Stomach (tissue), 4 donors: ENCODE measurements around the gene CLCNKB.

Source experiments
- POLR2A ChIP-seq, 4 donors: fragments of 450-650 bp; IDR thresholded peaks; one replicate each; pipeline ENCODE4 v1.6.1; 2016; ENCODE audit warnings: antibody characterized with exemption in 4 of 4, control low read depth in 2 of 4, mild to moderate bottlenecking in 1 of 4, moderate library complexity in 1 of 4
- TF ChIP-seq, protein P1 (sequence below), 7 experiments: fragments of 450-650 bp in 4 of 7; fragments of 200-600 bp in 3 of 7; sonication (generic) in 3 of 7; IDR thresholded peaks; one replicate each; pipeline ENCODE4 v1.5.1; 2016 to 2019; ENCODE audit warnings: antibody characterized with exemption in 7 of 7, control low read depth in 2 of 7, mild to moderate bottlenecking in 1 of 7

DNA sequence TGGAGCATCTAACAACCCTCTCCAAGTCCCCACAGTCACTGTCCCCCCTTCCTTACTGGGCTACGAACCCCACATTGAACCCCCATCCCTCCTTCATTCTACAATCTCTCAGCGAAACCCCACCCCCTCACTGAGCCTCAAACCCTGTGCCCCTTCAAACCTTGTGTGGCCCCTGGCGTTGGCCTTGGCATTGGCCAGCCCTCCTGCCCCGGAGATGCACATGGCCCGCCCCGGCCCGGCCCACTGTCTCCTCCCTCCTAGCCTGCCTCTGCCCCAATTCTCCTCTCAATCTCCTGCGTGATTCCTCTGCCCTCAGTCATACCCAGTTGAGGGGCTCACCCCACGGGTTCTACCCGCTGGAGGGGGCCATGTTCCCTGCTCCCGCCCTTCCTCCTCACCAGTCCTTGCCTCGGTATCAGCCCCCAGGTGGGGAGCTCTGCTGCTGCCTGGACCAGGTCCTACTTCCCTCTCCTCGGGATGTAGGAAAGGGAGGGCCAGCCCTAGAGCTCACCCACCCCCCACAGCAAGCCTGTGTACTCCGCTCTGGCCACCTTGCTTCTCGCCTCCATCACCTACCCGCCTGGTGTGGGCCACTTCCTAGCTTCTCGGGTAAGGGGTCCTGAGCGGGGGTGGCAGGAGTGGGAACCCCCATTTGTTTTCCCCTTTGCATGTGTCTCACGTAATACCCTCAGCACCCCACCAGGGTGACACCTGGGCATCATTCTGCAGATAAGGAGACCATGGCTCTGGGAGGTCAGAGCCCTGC, 15.2 kb upstream of the CLCNKB start:
- TF ChIP-seq POLR2A (IDR thresholded peaks at IDR 0.05): no peak
- TF ChIP-seq, protein P1, sequence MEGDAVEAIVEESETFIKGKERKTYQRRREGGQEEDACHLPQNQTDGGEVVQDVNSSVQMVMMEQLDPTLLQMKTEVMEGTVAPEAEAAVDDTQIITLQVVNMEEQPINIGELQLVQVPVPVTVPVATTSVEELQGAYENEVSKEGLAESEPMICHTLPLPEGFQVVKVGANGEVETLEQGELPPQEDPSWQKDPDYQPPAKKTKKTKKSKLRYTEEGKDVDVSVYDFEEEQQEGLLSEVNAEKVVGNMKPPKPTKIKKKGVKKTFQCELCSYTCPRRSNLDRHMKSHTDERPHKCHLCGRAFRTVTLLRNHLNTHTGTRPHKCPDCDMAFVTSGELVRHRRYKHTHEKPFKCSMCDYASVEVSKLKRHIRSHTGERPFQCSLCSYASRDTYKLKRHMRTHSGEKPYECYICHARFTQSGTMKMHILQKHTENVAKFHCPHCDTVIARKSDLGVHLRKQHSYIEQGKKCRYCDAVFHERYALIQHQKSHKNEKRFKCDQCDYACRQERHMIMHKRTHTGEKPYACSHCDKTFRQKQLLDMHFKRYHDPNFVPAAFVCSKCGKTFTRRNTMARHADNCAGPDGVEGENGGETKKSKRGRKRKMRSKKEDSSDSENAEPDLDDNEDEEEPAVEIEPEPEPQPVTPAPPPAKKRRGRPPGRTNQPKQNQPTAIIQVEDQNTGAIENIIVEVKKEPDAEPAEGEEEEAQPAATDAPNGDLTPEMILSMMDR (IDR thresholded peaks at IDR 0.05): no peak
